HL-60 (cell line): ENCODE data around the gene ZNF783.

Source experiments
- CTCF ChIP-seq: IDR thresholded peaks from one replicate; pipeline ENCODE4 v1.5.1; 2011; ENCODE audit warnings: low read length, control low read depth, inconsistent platforms; ENCODE audit not compliant: insufficient read depth
- GABPA ChIP-seq: IDR thresholded peaks from 2 replicates; pipeline ENCODE4 v1.6.1; 2012; ENCODE audit warnings: low read depth
- POLR2AphosphoS5 ChIP-seq: IDR thresholded peaks from 2 replicates; pipeline ENCODE4 v1.6.1; 2012; ENCODE audit warnings: low read depth
- SPI1 ChIP-seq: IDR thresholded peaks from 2 replicates; pipeline ENCODE4 v1.6.1; 2012; ENCODE audit warnings: low read depth, mild to moderate bottlenecking, borderline replicate concordance
- TF ChIP-seq, protein P1 (sequence below): IDR thresholded peaks from 2 replicates; pipeline ENCODE4 v1.6.1; 2012; ENCODE audit warnings: low read depth; ENCODE audit not compliant: insufficient replicate concordance

- TF ChIP-seq CTCF = no peak
- TF ChIP-seq POLR2AphosphoS5 = no peak
- TF ChIP-seq GABPA = no peak
- TF ChIP-seq, protein P1, sequence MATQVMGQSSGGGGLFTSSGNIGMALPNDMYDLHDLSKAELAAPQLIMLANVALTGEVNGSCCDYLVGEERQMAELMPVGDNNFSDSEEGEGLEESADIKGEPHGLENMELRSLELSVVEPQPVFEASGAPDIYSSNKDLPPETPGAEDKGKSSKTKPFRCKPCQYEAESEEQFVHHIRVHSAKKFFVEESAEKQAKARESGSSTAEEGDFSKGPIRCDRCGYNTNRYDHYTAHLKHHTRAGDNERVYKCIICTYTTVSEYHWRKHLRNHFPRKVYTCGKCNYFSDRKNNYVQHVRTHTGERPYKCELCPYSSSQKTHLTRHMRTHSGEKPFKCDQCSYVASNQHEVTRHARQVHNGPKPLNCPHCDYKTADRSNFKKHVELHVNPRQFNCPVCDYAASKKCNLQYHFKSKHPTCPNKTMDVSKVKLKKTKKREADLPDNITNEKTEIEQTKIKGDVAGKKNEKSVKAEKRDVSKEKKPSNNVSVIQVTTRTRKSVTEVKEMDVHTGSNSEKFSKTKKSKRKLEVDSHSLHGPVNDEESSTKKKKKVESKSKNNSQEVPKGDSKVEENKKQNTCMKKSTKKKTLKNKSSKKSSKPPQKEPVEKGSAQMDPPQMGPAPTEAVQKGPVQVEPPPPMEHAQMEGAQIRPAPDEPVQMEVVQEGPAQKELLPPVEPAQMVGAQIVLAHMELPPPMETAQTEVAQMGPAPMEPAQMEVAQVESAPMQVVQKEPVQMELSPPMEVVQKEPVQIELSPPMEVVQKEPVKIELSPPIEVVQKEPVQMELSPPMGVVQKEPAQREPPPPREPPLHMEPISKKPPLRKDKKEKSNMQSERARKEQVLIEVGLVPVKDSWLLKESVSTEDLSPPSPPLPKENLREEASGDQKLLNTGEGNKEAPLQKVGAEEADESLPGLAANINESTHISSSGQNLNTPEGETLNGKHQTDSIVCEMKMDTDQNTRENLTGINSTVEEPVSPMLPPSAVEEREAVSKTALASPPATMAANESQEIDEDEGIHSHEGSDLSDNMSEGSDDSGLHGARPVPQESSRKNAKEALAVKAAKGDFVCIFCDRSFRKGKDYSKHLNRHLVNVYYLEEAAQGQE = no peak
- no peak for TF ChIP-seq SPI1
Measured at GRCh38 chr7:149281508-149282330, 19.7 kb downstream of the ZNF783 start.
